GM10266 (cell line): ENCODE results near the gene ATP5F1D.
A peak's percentile ranks its signal among the peaks of the same experiment; 100 is the strongest.

Experiments
- DNase-seq: peaks from one replicate; pipeline ENCODE4 v3.0.0; 2012; ENCODE audit errors: extremely low spot score
- CTCF ChIP-seq: IDR thresholded peaks from 2 replicates; pipeline ENCODE4 v1.5.1; 2012; ENCODE audit warnings: mild to moderate bottlenecking, low read depth; ENCODE audit not compliant: control insufficient read depth, insufficient read depth; ENCODE audit errors: missing control alignments

ATP5F1D gene

GRCh38 chr19:1211494-1212234 is 29.9 kb upstream of the ATP5F1D start:
- TF ChIP-seq CTCF = no peak
- DNase-seq = no peak

GRCh38 chr19:1213391-1214286 is 27.9 kb upstream of the ATP5F1D start:
- no peak for TF ChIP-seq CTCF
- DNase-seq = peak; percentile 80

- no peak for DNase-seq
- TF ChIP-seq CTCF = no peak
These were observed 27.2 kb upstream of the ATP5F1D start for GRCh38 chr19:1214299-1214861.

GRCh38 chr19:1214862-1215731 is 26.5 kb upstream of the ATP5F1D start:
- TF ChIP-seq CTCF = no peak
- DNase-seq = no peak

GRCh38 chr19:1216756-1217155 is 24.8 kb upstream of the ATP5F1D start:
- no peak for TF ChIP-seq CTCF
- no peak for DNase-seq

GRCh38 chr19:1217366-1217765 is 24.2 kb upstream of the ATP5F1D start:
- no peak for TF ChIP-seq CTCF
- no peak for DNase-seq
